HL-60/S4 treated with phorbol 12-myristate 13-acetate at 8.2 ng/mL for 4 days and 3 days (cell line): ENCODE measurements around the gene PPP1R26.
"Not testable (repeated sequence)": the region's sequence is repeated elsewhere in the genome, so short reads cannot be mapped to it uniquely, and the experiment has no call there.

Experiments used
- in situ Hi-C: fragments of 300-500 bp; cut with MboI; formaldehyde crosslinking; loops from 2 replicates; pipeline ENCODE4 v1.15.0; 2022; ENCODE audit warnings: low sequenced_read_pairs

Gene PPP1R26

GRCh38 chr9:135517407-135517822, 37.8 kb downstream of the PPP1R26 start:
- in situ Hi-C loops, result no loop called here

- in situ Hi-C loops, result no loop called here
Measured at GRCh38 chr9:135519179-135519971, 39.8 kb downstream of the PPP1R26 start.

GRCh38 chr9:135520916-135521607, 41.5 kb downstream of the PPP1R26 start, which contains the start of gene LCN1:
LCN1 (plus strand) TSS chr9:135521440; CDS start chr9:135521498, 58 bp downstream.
- in situ Hi-C loops, result no loop called here

DNA sequence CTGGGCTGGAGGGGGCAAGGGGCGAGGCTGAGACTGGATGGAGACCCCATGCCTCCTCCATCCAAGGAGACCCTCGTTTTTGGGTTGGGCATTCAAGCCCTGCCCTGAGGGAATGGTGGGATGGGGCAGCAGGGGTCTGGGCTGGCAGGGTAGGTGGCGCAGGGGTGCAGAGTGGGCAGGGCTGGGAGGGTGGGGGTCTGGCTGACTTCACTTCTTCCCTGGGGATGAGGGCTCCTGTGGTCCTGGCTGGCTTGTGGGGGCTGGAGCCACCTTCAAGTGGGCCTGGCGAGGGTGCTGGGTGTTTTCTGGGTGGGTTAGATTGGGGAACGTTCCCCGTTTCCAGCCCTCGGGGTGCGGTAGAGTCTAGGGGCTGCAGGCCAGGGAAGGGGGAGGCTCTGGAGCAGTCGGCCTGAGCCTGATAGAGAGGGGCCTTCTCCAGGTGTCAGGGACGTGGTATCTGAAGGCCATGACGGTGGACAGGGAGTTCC, 42.1 kb downstream of the PPP1R26 start:
- in situ Hi-C loops, result no loop called here

- in situ Hi-C loops, result no loop called here
Measured at GRCh38 chr9:135522137-135522877, 42.7 kb downstream of the PPP1R26 start.

GRCh38 chr9:135522931-135523330, 43.3 kb downstream of the PPP1R26 start:
- in situ Hi-C loops, result no loop called here

GRCh38 chr9:135523521-135524129, 44.0 kb downstream of the PPP1R26 start:
- in situ Hi-C loops, result no loop called here

GRCh38 chr9:135524130-135524861, 44.7 kb downstream of the PPP1R26 start:
- in situ Hi-C loops, result no loop called here

DNA sequence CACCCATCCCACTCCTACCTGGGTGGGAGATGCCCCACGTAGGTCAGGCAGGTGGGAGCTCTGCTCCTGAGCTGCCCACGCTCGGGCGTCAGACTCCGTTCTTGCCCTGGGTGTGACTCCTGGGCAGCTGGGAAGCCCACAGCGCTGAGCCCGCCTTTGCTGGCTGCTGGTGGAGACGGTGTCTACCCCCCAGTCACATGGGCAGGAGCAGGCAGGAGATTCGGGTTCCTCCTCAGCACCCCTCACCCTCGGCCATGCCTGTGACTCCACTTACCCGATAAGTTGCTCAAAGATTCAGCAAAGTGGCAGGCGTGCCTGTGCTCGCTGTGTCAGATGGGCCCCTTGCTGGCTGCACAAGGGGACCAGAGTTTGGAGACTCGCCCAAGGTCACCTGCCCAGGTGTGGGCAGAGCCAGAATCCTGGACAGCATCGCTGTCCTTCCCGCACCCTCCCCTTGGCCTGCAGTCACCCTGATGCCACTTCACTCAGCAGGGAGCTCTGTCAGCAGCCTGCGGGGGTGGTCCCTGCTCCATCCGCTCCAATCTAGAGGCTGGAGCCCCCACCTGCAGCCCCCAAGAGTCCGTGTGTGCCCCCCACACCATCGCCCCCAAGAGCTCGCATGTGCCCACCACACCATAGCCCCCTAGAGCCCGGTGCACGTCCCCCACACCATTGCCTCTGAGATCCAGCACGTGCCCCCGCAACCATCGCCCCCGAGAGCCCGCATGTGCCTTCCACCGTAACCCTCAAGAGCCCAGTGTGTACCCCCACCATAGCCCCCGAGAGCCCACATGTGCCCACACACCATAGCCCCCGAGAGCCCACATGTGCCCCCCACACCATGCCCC, 45.9 kb downstream of the PPP1R26 start:
- in situ Hi-C loops, result no loop called here

DNA sequence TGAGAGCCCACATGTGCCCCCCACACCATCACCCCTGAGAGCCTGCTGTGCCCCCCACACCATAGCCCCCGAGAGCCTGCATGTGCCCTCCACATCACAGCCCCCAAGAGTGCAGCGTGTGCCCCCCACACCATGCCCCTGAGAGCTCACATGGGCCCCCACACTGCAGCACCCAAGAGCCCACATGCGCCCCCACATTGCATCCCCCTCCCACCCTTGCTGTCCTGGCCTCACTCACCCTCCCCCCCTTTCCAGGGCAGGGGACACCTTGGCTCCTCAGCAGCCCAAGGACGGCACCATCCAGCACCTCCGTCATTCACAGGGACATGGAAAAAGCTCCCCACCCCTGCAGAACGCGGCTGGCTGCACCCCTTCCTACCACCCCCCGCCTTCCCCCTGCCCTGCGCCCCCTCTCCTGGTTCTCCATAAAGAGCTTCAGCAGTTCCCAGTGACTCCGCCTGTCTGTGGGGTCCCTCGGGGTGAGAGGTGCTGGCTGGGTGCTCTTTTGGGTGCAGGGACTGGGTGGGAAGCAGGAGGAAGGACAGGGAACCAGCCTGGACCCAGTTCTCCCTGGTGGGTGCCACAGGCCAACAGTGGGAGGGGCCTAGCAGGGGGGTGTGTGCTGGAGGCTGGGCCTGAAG, 46.6 kb downstream of the PPP1R26 start:
- in situ Hi-C loops, result no loop called here

- in situ Hi-C loops, result no loop called here
Measured at GRCh38 chr9:135526730-135527571, 47.4 kb downstream of the PPP1R26 start.

GRCh38 chr9:135528842-135529435, 49.4 kb downstream of the PPP1R26 start:
- in situ Hi-C loops, result not testable (repeated sequence)

GRCh38 chr9:135530146-135530545, 50.6 kb downstream of the PPP1R26 start:
- in situ Hi-C loops, result no loop called here

DNA sequence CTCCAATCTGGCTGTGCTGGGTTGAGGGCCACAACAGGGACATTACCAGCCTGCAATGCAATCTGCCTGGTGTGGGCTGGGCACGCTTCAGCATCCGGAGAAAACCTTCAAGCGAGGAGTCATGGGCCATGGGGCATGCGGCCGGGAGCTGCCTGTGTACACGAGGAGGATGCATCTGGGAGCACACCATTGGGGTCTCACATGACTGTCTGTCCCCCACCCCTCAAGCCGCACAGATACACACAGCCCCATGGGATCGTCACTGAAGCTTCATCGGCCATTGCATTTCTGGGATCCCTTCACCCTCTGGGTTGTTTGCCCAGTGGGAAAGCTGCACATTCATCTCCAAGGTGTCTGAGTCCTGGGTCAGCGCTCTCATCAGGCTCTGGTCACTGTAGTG, 51.5 kb downstream of the PPP1R26 start:
- in situ Hi-C loops, result no loop called here

- in situ Hi-C loops, result no loop called here
Measured at GRCh38 chr9:135533113-135533512, 53.5 kb downstream of the PPP1R26 start.

- in situ Hi-C loops, result no loop called here
Measured at GRCh38 chr9:135533674-135534073, 54.1 kb downstream of the PPP1R26 start.

DNA sequence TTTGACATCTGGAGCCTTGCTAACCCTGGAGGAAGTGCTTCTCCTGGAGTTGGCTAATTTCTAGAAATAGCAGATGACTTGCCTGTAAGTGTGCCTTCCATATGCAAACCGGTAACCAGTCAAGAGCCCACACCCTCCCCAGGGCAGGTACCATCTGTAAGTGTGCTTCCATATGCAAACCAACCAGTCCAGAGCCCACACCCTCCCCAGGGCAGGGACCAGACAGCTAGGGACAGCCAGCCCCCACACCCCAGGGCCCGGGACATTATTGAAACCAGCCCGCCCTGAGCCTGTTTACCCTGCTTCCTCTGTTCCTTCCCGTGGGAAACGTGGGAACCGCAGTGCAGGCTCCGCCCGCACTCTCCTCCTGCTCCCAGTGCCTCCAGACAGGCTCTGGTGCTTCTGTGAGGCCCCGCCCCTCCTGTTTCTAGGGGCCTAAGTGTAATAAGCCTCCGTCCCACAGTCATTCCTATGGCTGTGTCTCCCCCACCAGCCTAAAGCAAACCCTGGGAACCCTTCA, 54.7 kb downstream of the PPP1R26 start:
- in situ Hi-C loops, result not testable (repeated sequence)
